PC-9 (cell line): ENCODE data around the gene TNFRSF25. TPM values are rescaled to one million over a fixed set of nuclear protein-coding genes. Genes with fewer than 3 reads are reported as not detected.
A peak's percentile ranks its signal among the peaks of the same experiment; 100 is the strongest.

Experiments used
- Bru-seq: library from RNA; stranded (reverse); fragments of 400-500 nt; gene quantifications from one replicate; lab custom pipeline; 2021; lab: Mats Ljungman, UMichigan
- BruChase-seq, 2 experiments: library from RNA; stranded (reverse); fragments of 400-500 nt; gene quantifications; one replicate each; lab custom pipeline; 2021; lab: Mats Ljungman, UMichigan
- BruUV-seq: library from RNA; stranded (reverse); fragments of 400-500 nt; replicated peaks from 2 replicates; lab custom pipeline; 2021; lab: Mats Ljungman, UMichigan
- CTCF ChIA-PET: fragments of 300-600 bp; sonication (Branson Sonifier 250); formaldehyde crosslinking; loops from one replicate; lab custom pipeline; 2022; ENCODE audit warnings: antibody characterized with exemption; lab: Charles Lee
- POLR2A ChIA-PET: fragments of 300-600 bp; sonication (Branson Sonifier 250); formaldehyde crosslinking; loops from one replicate; lab custom pipeline; 2022; ENCODE audit warnings: antibody characterized with exemption; ENCODE audit not compliant: unreplicated experiment; lab: Charles Lee
- DNase-seq, 2 experiments: peaks; one replicate each; pipeline versions ENCODE4 v3.0.0 to v3.0.0-alpha.2; 2015 to 2022; ENCODE audit warnings: mixed read lengths in 1 of 2
- H2AFZ ChIP-seq: fragments of 200-600 bp; sonication (generic); 2 replicates; pipeline ENCODE4 v1.8.1; 2017; ENCODE audit warnings: antibody characterized with exemption
- H3F3A ChIP-seq: fragments of 200-600 bp; sonication (generic); 2 replicates; pipeline ENCODE4 v1.8.1; 2017; ENCODE audit warnings: antibody characterized with exemption, mild to moderate bottlenecking, low read depth; ENCODE audit not compliant: insufficient read depth
- H3K27ac ChIP-seq: fragments of 200-600 bp; sonication (generic); 2 replicates; pipeline ENCODE4 v1.6.1; 2016; ENCODE audit warnings: mixed run types
- H3K27me3 ChIP-seq: fragments of 200-600 bp; sonication (generic); 2 replicates; pipeline ENCODE4 v1.6.1; 2016; ENCODE audit warnings: low read depth, mixed run types; ENCODE audit not compliant: insufficient read depth
- H3K36me3 ChIP-seq: fragments of 200-600 bp; sonication (generic); 2 replicates; pipeline ENCODE4 v1.6.1; 2016; ENCODE audit warnings: low read depth, mixed run types
- H3K4me1 ChIP-seq: fragments of 200-600 bp; sonication (generic); replicated peaks from 2 replicates; pipeline ENCODE4 v1.6.1; 2016; ENCODE audit warnings: mixed run types; ENCODE audit not compliant: insufficient read depth
- H3K4me2 ChIP-seq: fragments of 200-600 bp; sonication (generic); 2 replicates; pipeline ENCODE4 v1.6.1; 2017; ENCODE audit warnings: mixed run types
- H3K4me3 ChIP-seq: fragments of 200-600 bp; sonication (generic); 2 replicates; pipeline ENCODE4 v1.6.1; 2016; ENCODE audit warnings: mixed run types
- H3K79me2 ChIP-seq: fragments of 200-600 bp; sonication (generic); 2 replicates; pipeline ENCODE4 v1.6.1; 2017; ENCODE audit warnings: low read depth, mixed run types
- H3K9me2 ChIP-seq: fragments of 200-600 bp; sonication (generic); 2 replicates; pipeline ENCODE4 v1.8.1; 2017; ENCODE audit warnings: mild to moderate bottlenecking; ENCODE audit not compliant: insufficient read depth
- H3K9me3 ChIP-seq: fragments of 200-600 bp; sonication (generic); 2 replicates; pipeline ENCODE4 v1.8.1; 2016; ENCODE audit warnings: low read depth; ENCODE audit not compliant: insufficient read depth
- H4K20me1 ChIP-seq: fragments of 200-600 bp; sonication (generic); 2 replicates; pipeline ENCODE4 v1.8.1; 2017; ENCODE audit not compliant: insufficient read depth
- EZH2 ChIP-seq: fragments of 200-600 bp; sonication (generic); IDR thresholded peaks from 2 replicates; pipeline ENCODE4 v1.8.0; 2017; ENCODE audit warnings: antibody characterized with exemption, low read depth
- intact Hi-C: fragments of 100-400 bp; cut with micrococcal nuclease; formaldehyde crosslinking; loops from one replicate; pipeline ENCODE4 v1.10.0; 2022; ENCODE audit not compliant: unreplicated experiment
- long read RNA-seq: library from polyadenylated mRNA; stranded (forward); transcript quantifications from one replicate; pipeline ENCODE4 v2.0.0, GENCODE V29; 2022
- total RNA-seq: library from RNA; stranded (reverse); gene quantifications from 2 replicates; pipeline ENCODE4 v1.2.3, GENCODE V29; 2021
- TF ChIP-seq, protein P1 (sequence below): fragments of 200-600 bp; sonication (generic); conservative IDR thresholded peaks from 2 replicates; pipeline ENCODE4 v1.6.1; 2017; ENCODE audit warnings: mixed run types, antibody characterized with exemption, mild to moderate bottlenecking, moderate library complexity

The TNFRSF25 gene, protein sequence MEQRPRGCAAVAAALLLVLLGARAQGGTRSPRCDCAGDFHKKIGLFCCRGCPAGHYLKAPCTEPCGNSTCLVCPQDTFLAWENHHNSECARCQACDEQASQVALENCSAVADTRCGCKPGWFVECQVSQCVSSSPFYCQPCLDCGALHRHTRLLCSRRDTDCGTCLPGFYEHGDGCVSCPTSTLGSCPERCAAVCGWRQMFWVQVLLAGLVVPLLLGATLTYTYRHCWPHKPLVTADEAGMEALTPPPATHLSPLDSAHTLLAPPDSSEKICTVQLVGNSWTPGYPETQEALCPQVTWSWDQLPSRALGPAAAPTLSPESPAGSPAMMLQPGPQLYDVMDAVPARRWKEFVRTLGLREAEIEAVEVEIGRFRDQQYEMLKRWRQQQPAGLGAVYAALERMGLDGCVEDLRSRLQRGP
- total RNA-seq (12.3 and 21.1 TPM in 2 replicates), Bru-seq, nascent RNA (percentile 43 among the genes with signal in this experiment), BruChase-seq, experiment 1, labeled RNA remaining after a 2-hour chase (percentile 55 among the genes with signal in this experiment), BruChase-seq, experiment 2, labeled RNA remaining after a 6-hour chase (percentile 77 among the genes with signal in this experiment)
- long read RNA-seq, partial matches to known transcripts = 2 of 5 reads
- long read RNA-seq, other reads (novel, unspliced or antisense) = 2 of 5 reads

DNA sequence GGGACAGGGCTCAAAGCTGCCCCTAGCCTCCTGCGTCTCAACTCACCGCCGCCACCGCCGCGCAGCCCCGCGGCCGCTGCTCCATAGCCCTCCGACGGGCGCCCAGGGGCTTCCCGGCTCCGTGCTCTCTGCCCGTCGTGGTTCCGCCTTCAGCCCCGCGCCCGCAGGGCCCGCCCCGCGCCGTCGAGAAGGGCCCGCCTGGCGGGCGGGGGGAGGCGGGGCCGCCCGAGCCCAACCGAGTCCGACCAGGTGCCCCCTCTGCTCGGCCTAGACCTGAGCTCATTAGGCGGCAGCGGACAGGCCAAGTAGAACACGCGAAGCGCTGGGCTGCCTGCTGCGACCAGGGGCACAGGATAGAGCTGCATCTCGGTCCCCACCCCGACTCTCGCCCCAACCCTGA is at the start of gene TNFRSF25:
Gene TNFRSF25 (minus strand): TSS at position 151 of the 400 bp plus-strand sequence. CDS start 66 bp downstream, at position 85.
- POLR2A ChIA-PET = no interaction called here
- Histone ChIP-seq H3K36me3 (no peaks in the 10 kb centered on the region), H4K20me1 (no peaks in the 10 kb centered on the region), H3K27ac (no peak within 1 kb of the TSS), H3K4me2 (no peak within 1 kb of the TSS), H3K27me3 (no peaks in the 10 kb centered on the region), H3K4me3 (no peak within 1 kb of the TSS), H2AFZ (no peak within 1 kb of the TSS), H3F3A (no peaks in the 10 kb centered on the region), H3K79me2 (no peaks in the 10 kb centered on the region), H3K9me2 (no peaks in the 10 kb centered on the region), H3K4me1 (no peaks in the 10 kb centered on the region), H3K9me3 (no peaks in the 10 kb centered on the region)
- intact Hi-C loops = no loop called here
- no peak for TF ChIP-seq EZH2
- TF ChIP-seq, protein P1, sequence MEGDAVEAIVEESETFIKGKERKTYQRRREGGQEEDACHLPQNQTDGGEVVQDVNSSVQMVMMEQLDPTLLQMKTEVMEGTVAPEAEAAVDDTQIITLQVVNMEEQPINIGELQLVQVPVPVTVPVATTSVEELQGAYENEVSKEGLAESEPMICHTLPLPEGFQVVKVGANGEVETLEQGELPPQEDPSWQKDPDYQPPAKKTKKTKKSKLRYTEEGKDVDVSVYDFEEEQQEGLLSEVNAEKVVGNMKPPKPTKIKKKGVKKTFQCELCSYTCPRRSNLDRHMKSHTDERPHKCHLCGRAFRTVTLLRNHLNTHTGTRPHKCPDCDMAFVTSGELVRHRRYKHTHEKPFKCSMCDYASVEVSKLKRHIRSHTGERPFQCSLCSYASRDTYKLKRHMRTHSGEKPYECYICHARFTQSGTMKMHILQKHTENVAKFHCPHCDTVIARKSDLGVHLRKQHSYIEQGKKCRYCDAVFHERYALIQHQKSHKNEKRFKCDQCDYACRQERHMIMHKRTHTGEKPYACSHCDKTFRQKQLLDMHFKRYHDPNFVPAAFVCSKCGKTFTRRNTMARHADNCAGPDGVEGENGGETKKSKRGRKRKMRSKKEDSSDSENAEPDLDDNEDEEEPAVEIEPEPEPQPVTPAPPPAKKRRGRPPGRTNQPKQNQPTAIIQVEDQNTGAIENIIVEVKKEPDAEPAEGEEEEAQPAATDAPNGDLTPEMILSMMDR = no peak
- CTCF ChIA-PET = no interaction called here
- BruUV-seq = no TSS peak
- DNase-seq = no peak

DNA sequence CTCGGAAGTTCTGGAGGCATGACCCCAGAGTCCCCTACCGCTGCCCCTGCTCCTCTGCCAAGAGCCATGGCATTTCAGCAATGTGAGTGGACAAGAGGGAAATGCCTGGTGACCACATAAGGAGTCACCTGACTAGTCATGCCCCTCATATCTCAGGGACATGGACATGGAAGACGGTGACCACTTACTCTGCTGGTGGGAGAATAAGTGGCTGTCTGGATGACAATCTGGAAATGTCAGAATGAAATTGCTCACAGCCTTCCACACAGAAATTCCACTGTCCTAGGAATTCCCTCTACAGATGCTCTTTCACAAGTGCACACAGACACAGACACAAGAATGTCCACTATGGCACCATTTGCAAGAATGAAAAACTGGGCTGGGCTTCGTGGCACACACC is 49.8 kb upstream of the TNFRSF25 start:
- no peak for DNase-seq
- no peaks in the 10 kb centered on the region for H3K79me2 ChIP-seq
- no peak overlapping the region for H2AFZ ChIP-seq
- H3K27ac ChIP-seq = no peak overlapping the region
- H3K4me3 ChIP-seq = no peak overlapping the region
- no peaks in the 10 kb centered on the region for H3K36me3 ChIP-seq
- H3K27me3 ChIP-seq = no peaks in the 10 kb centered on the region
- ChIA-PET POLR2A (no interaction called here), CTCF (interaction anchor here (0.6 to 0.7 kb wide), 2 partner anchors 52 to 116 kb away, joined by 3 read pairs; no protein-coding TSS in a partner anchor)
- no peaks in the 10 kb centered on the region for H3K9me3 ChIP-seq
- H3F3A ChIP-seq = no peaks in the 10 kb centered on the region; the same call in 1 of the 2 replicates
- intact Hi-C loops = no loop called here
- peaks cover 5% of the 10 kb centered on the region; the same call in 1 of the 2 replicates for H3K4me1 ChIP-seq
- H4K20me1 ChIP-seq = no peaks in the 10 kb centered on the region
- no TSS peak for BruUV-seq
- no peaks in the 10 kb centered on the region for H3K9me2 ChIP-seq
- no peak overlapping the region for H3K4me2 ChIP-seq
- TF ChIP-seq, protein P1 = no peak
- TF ChIP-seq EZH2 = no peak

DNA sequence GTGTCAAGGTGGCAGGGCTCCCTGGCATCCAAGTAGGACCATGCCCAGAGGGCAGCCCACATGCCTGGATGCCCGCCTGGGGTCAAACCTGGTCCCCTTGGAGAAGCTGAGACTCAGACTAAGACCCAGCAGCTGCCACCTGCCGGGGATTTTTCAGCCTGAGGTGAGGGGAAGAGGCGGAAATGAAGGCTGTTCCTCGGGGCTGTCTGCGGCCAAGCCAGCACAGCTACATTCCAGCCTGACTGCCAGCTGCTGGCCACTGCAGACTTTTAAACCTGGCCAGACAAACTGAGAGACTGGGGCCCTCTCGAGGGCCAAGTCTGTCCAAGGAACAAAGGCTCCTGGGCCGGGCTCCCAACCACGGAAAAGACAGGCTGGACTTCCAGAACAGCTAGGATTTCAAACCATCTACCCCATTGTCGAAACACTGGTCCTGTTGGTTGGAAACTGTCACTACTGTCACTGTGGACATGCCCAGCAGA is 47.4 kb upstream of the TNFRSF25 start:
- Histone ChIP-seq H3F3A (no peaks in the 10 kb centered on the region; the same call in 1 of the 2 replicates), H3K79me2 (no peaks in the 10 kb centered on the region), H4K20me1 (no peaks in the 10 kb centered on the region), H3K9me2 (no peaks in the 10 kb centered on the region), H3K4me2 (no peak overlapping the region; the same call in 1 of the 2 replicates), H2AFZ (no peak overlapping the region), H3K4me3 (no peak overlapping the region), H3K9me3 (no peaks in the 10 kb centered on the region), H3K27ac (no peak overlapping the region), H3K4me1 (peaks cover 5% of the 10 kb centered on the region; the same call in 1 of the 2 replicates), H3K36me3 (no peaks in the 10 kb centered on the region), H3K27me3 (no peaks in the 10 kb centered on the region)
- BruUV-seq = no TSS peak
- intact Hi-C loops = loop anchor here (2.0 kb wide), 1 partner anchor 25 kb away; no protein-coding TSS in a partner anchor
- CTCF ChIA-PET = interaction anchor here (0.8 to 1.3 kb wide), 4 partner anchors 9 to 25 kb away, joined by 3 to 5 read pairs (median 4); no protein-coding TSS in a partner anchor
- peak; percentile 54 to 75 for DNase-seq
- TF ChIP-seq, protein P1 = no peak
- no peak for TF ChIP-seq EZH2
- POLR2A ChIA-PET = interaction anchor here (0.6 kb wide), 2 partner anchors 120 to 341 kb away, joined by 14 to 17 read pairs; partner anchors contain the start of gene ACOT7
